Measurements from ENCODE around the gene GALK1. TPM values are rescaled to one million over a fixed set of nuclear protein-coding genes. Genes with fewer than 3 reads are reported as not detected.

GALK1 gene
- total and polyA plus RNA-seq, 2 experiments from 2014 or later: 63.7 to 161 TPM

GRCh38 chr17:75738218-75738802 lies 26.7 kb downstream of the GALK1 start:
- Histone ChIP-seq H3K9me3 (ENCODE audit: low read depth) (no peaks in the 10 kb centered on the region), H3K27me3 (no peaks in the 10 kb centered on the region), H4K20me1 (ENCODE audit: insufficient read depth, poor library complexity, severe bottlenecking) (no peaks in the 10 kb centered on the region), H3K27ac (no peak overlapping the region), H3K79me2 (no peaks in the 10 kb centered on the region), H2AFZ (no peak overlapping the region), H3K4me1 (ENCODE audit: insufficient read depth) (no peaks in the 10 kb centered on the region), H3K36me3 (replicated peaks; ENCODE audit: insufficient read depth, low read depth) (no peaks in the 10 kb centered on the region), H3K4me3 (no peak overlapping the region), H3K4me2 (no peak overlapping the region), H3K9me2 (replicated peaks; ENCODE audit: insufficient read depth) (no peaks in the 10 kb centered on the region)
- TF ChIP-seq CTCF (IDR thresholded peaks at IDR 0.05; ENCODE audit: poor library complexity) (no peak), EZH2 (IDR thresholded peaks at IDR 0.05; ENCODE audit: borderline replicate concordance) (no peak), EZH2phosphoT487 (IDR thresholded peaks at IDR 0.05; ENCODE audit: low read depth, severe bottlenecking, unreplicated experiment) (no peak)
- WGBS (ENCODE audit: low lambda C conversion rate, missing lambda C conversion rate): 78% methylated on average over 14 of the region's 14 CpGs
- DNase-seq (ENCODE audit: low spot score): no peak

GRCh38 chr17:75737133-75737962 lies 27.6 kb downstream of the GALK1 start:
- TF ChIP-seq EZH2 (IDR thresholded peaks at IDR 0.05; ENCODE audit: borderline replicate concordance): no peak
- H3K4me1 ChIP-seq (ENCODE audit: insufficient read depth): no peaks in the 10 kb centered on the region
- peak; percentile 2 for DNase-seq (ENCODE audit: low spot score)
- H4K20me1 ChIP-seq (ENCODE audit: insufficient read depth, poor library complexity, severe bottlenecking): no peaks in the 10 kb centered on the region
- no peaks in the 10 kb centered on the region for H3K9me2 ChIP-seq (replicated peaks; ENCODE audit: insufficient read depth)
- H3K4me2 ChIP-seq: no peak overlapping the region
- no peaks in the 10 kb centered on the region for H3K9me3 ChIP-seq (ENCODE audit: low read depth)
- no peak overlapping the region for H2AFZ ChIP-seq
- H3K4me3 ChIP-seq: no peak overlapping the region
- 88% methylated on average over 13 of the region's 20 CpGs for WGBS (ENCODE audit: low lambda C conversion rate, missing lambda C conversion rate)
- no peaks in the 10 kb centered on the region for H3K27me3 ChIP-seq
- no peaks in the 10 kb centered on the region for H3K79me2 ChIP-seq
- no peak overlapping the region for H3K27ac ChIP-seq
- no peaks in the 10 kb centered on the region for H3K36me3 ChIP-seq (replicated peaks; ENCODE audit: insufficient read depth, low read depth)

GRCh38 chr17:75736173-75736835 lies 28.7 kb downstream of the GALK1 start:
- H3K4me2 ChIP-seq: no peak overlapping the region
- H3K9me2 ChIP-seq (replicated peaks; ENCODE audit: insufficient read depth): no peaks in the 10 kb centered on the region
- H3K4me1 ChIP-seq (ENCODE audit: insufficient read depth): no peaks in the 10 kb centered on the region
- no peaks in the 10 kb centered on the region for H4K20me1 ChIP-seq (ENCODE audit: insufficient read depth, poor library complexity, severe bottlenecking)
- no peak overlapping the region for H3K27ac ChIP-seq
- peak; percentile 3 for DNase-seq (ENCODE audit: low spot score)
- H3K36me3 ChIP-seq (replicated peaks; ENCODE audit: insufficient read depth, low read depth): no peaks in the 10 kb centered on the region
- H3K4me3 ChIP-seq: no peak overlapping the region
- no peaks in the 10 kb centered on the region for H3K27me3 ChIP-seq
- no peaks in the 10 kb centered on the region for H3K79me2 ChIP-seq
- no peaks in the 10 kb centered on the region for H3K9me3 ChIP-seq (ENCODE audit: low read depth)
- TF ChIP-seq EZH2phosphoT487 (IDR thresholded peaks at IDR 0.05; ENCODE audit: low read depth, severe bottlenecking, unreplicated experiment) (no peak), EZH2 (IDR thresholded peaks at IDR 0.05; ENCODE audit: borderline replicate concordance) (no peak), CTCF (IDR thresholded peaks at IDR 0.05; ENCODE audit: poor library complexity) (no peak)
- no peak overlapping the region for H2AFZ ChIP-seq
- WGBS (ENCODE audit: low lambda C conversion rate, missing lambda C conversion rate): 93% methylated on average over 20 of the region's 26 CpGs
